ENCODE measurements around the gene DNAJB1.
"Not testable (repeated sequence)": the region's sequence is repeated elsewhere in the genome, so short reads cannot be mapped to it uniquely, and the experiment has no call there.

DNAJB1 gene

GRCh38 chr19:14517840-14518505 is at the start of gene DNAJB1:
DNAJB1 (minus strand) TSS chr19:14518397; CDS start chr19:14518349, 48 bp downstream.
- no peak for DNase-seq

- no peak for DNase-seq
Observed at GRCh38 chr19:14567079-14567478, 48.9 kb upstream of the DNAJB1 start.

- no peak for DNase-seq
Observed at GRCh38 chr19:14566712-14567077, 48.5 kb upstream of the DNAJB1 start.

- no peak for DNase-seq
Observed at GRCh38 chr19:14565765-14566711, 47.8 kb upstream of the DNAJB1 start.

GRCh38 chr19:14565298-14565679 is 47.1 kb upstream of the DNAJB1 start:
- DNase-seq: no peak

GRCh38 chr19:14564652-14565297 is 46.6 kb upstream of the DNAJB1 start:
- not testable (repeated sequence) for DNase-seq

- no peak for DNase-seq
Observed at GRCh38 chr19:14563989-14564651, 45.9 kb upstream of the DNAJB1 start.

- no peak for DNase-seq
Observed at GRCh38 chr19:14563590-14563926, 45.4 kb upstream of the DNAJB1 start.

- no peak for DNase-seq
Observed at GRCh38 chr19:14562660-14563589, 44.7 kb upstream of the DNAJB1 start.

GRCh38 chr19:14561847-14562351 is 43.7 kb upstream of the DNAJB1 start:
- no peak for DNase-seq

- no peak for DNase-seq
Observed at GRCh38 chr19:14561249-14561648, 43.1 kb upstream of the DNAJB1 start.

- no peak for DNase-seq
Observed at GRCh38 chr19:14560776-14561108, 42.5 kb upstream of the DNAJB1 start.

GRCh38 chr19:14559916-14560775 is 41.9 kb upstream of the DNAJB1 start:
- DNase-seq: no peak

- no peak for DNase-seq
Observed at GRCh38 chr19:14558370-14559066, 40.3 kb upstream of the DNAJB1 start.

- DNase-seq: no peak
Observed at GRCh38 chr19:14556662-14557188, 38.5 kb upstream of the DNAJB1 start.

- no peak for DNase-seq
Observed at GRCh38 chr19:14555918-14556661, 37.9 kb upstream of the DNAJB1 start.

GRCh38 chr19:14554382-14554812 is 36.2 kb upstream of the DNAJB1 start:
- peak; percentile 81 for DNase-seq

GRCh38 chr19:14553939-14554243 is 35.7 kb upstream of the DNAJB1 start:
- no peak for DNase-seq

All from DMS79 (cell line).